Bronchial epithelial cell (primary cell): ENCODE measurements around the gene ZFHX2. TPM values are rescaled to one million over a fixed set of nuclear protein-coding genes. Genes with fewer than 3 reads are reported as not detected.
"Not testable (repeated sequence)": the region's sequence is repeated elsewhere in the genome, so short reads cannot be mapped to it uniquely, and the experiment has no call there.

Source experiments
- DNase-seq: peaks from one replicate; pipeline ENCODE4 v3.0.0-alpha.2; 2010; ENCODE audit warnings: low read depth
- FAIRE-seq: peaks from 2 replicates; lab custom pipeline; 2011; peaks lifted over from hg19 to GRCh38; lab: Jason Lieb, UNC
- H3K27me3 ChIP-seq: 2 replicates; pipeline ENCODE4 v1.5.1; 2011; ENCODE audit warnings: low read length; ENCODE audit not compliant: control insufficient read depth, insufficient read depth
- H3K36me3 ChIP-seq: 2 replicates; pipeline ENCODE4 v1.5.1; 2011; ENCODE audit warnings: low read length; ENCODE audit not compliant: control insufficient read depth, insufficient read depth
- H3K4me3 ChIP-seq: 2 replicates; pipeline ENCODE4 v1.5.1; 2011; ENCODE audit warnings: mild to moderate bottlenecking, low read depth, low read length, control low read depth
- CTCF ChIP-seq: IDR thresholded peaks from 2 replicates; pipeline ENCODE4 v1.5.1; 2011; ENCODE audit warnings: mild to moderate bottlenecking, moderate library complexity, low read length, control low read depth, inconsistent platforms; ENCODE audit not compliant: insufficient read depth, severe bottlenecking
- total RNA-seq: library from RNA; depleted of rRNA; stranded (reverse); fragments of >200 nt; gene quantifications from 2 replicates; pipeline ENCODE4 v1.2.1, GENCODE V29; 2014

Gene ZFHX2
- 0.13 and 0.26 TPM in 2 replicates for total RNA-seq

GRCh38 chr14:23551266-23552028 is at the start of gene ZFHX2:
Gene ZFHX2, minus strand, starts transcription at chr14:23551765. Its CDS starts 16,440 bp downstream, at chr14:23535325.
- Histone ChIP-seq H3K4me3 (peak within 1 kb of the TSS; percentile 58), H3K27me3 (peaks cover 5% of the 10 kb centered on the region), H3K36me3 (no peaks in the 10 kb centered on the region)
- peak; percentile 17 for DNase-seq
- TF ChIP-seq CTCF = no peak
- FAIRE-seq = no peak

- Histone ChIP-seq H3K36me3 (no peaks in the 10 kb centered on the region), H3K27me3 (no peaks in the 10 kb centered on the region), H3K4me3 (no peak overlapping the region)
- DNase-seq (no peak), FAIRE-seq (no peak)
- no peak for TF ChIP-seq CTCF
Observed at GRCh38 chr14:23600806-23601205, 49.2 kb upstream of the ZFHX2 start.

GRCh38 chr14:23600322-23600707 is 48.8 kb upstream of the ZFHX2 start:
- H3K36me3 ChIP-seq = no peaks in the 10 kb centered on the region

GRCh38 chr14:23594191-23594590 is 42.6 kb upstream of the ZFHX2 start:
- H3K36me3 ChIP-seq, DNase-seq, H3K4me3 ChIP-seq, FAIRE-seq, H3K27me3 ChIP-seq: not testable (repeated sequence)

More at GRCh38 chr14:23600322-23600707, 48.8 kb upstream of the ZFHX2 start:
- no peak for TF ChIP-seq CTCF
- Histone ChIP-seq H3K27me3 (no peaks in the 10 kb centered on the region), H3K4me3 (no peak overlapping the region)
- DNase-seq = no peak
- FAIRE-seq = no peak

- no peak for DNase-seq
- FAIRE-seq = no peak
- no peak for TF ChIP-seq CTCF
- H3K27me3 ChIP-seq = no peaks in the 10 kb centered on the region
- no peak overlapping the region for H3K4me3 ChIP-seq
- no peaks in the 10 kb centered on the region for H3K36me3 ChIP-seq
Observed at GRCh38 chr14:23590198-23590597, 38.6 kb upstream of the ZFHX2 start.

GRCh38 chr14:23589606-23590005 is 38.0 kb upstream of the ZFHX2 start:
- no peak for DNase-seq
- no peak for FAIRE-seq
- H3K27me3 ChIP-seq = no peaks in the 10 kb centered on the region
- no peak overlapping the region for H3K4me3 ChIP-seq
- H3K36me3 ChIP-seq = no peaks in the 10 kb centered on the region
- TF ChIP-seq CTCF = no peak
